K562 (cell line): Measurements from ENCODE around the gene HCN1. TPM values are rescaled to one million over a fixed set of nuclear protein-coding genes. Genes with fewer than 3 reads are reported as not detected.

Experiments used
- ATAC-seq: fragments of 200-7000 bp; cut with Tn5 transposase; 3 replicates; pipeline ENCODE4 v1.9.1; 2020; ENCODE audit warnings: moderate library complexity
- Bru-seq: library from RNA; stranded (reverse); fragments of 400-500 nt; gene quantifications from one replicate; lab custom pipeline; 2021; lab: Mats Ljungman, UMichigan
- BruChase-seq, 2 experiments: library from RNA; stranded (reverse); fragments of 400-500 nt; gene quantifications; one replicate each; lab custom pipeline; 2021; lab: Mats Ljungman, UMichigan
- BruUV-seq: library from RNA; stranded (reverse); fragments of 400-500 nt; replicated peaks from 2 replicates; lab custom pipeline; 2021; lab: Mats Ljungman, UMichigan
- CTCF ChIA-PET: fragments of 300-600 bp; formaldehyde crosslinking; extraction: SDS; loops from one replicate; lab custom pipeline; 2021; ENCODE audit warnings: low intra/inter-chr PET ratio; lab: Yijun Ruan, JAX
- POLR2A ChIA-PET: fragments of 300-600, 350-650 bp; sonication (Branson Sonifier 250); formaldehyde crosslinking; extraction: SDS; loops from one replicate; lab custom pipeline; 2021; ENCODE audit warnings: antibody characterized with exemption, inconsistent platforms; lab: Yijun Ruan, JAX
- DNase-seq, 4 experiments: peaks; one replicate each; pipeline versions ENCODE4 v3.0.0 to v3.0.0-alpha.2; 2011 to 2018; ENCODE audit warnings: low spot score in 3 of 4, mixed read lengths in 3 of 4; ENCODE audit errors: extremely low read depth in 1 of 4
- FAIRE-seq: peaks from 2 replicates; lab custom pipeline; 2011; peaks lifted over from hg19 to GRCh38; lab: Jason Lieb, UNC
- H2AFZ ChIP-seq: 2 replicates; pipeline ENCODE4 v1.6.0; 2011; ENCODE audit warnings: low read depth, low read length, control low read depth, inconsistent platforms
- H3K27ac ChIP-seq: fragments of 200-600 bp; 3 replicates; pipeline ENCODE4 v1.8.0; 2011; ENCODE audit warnings: low read depth, mild to moderate bottlenecking, control low read depth, inconsistent platforms, low read length, moderate library complexity, mixed read lengths; ENCODE audit errors: extremely low read depth
- H3K27me3 ChIP-seq, 2 experiments: fragments of 300-600 bp in 1 of 2; 2 replicates in 1 of 2; 3 replicates in 1 of 2; pipeline versions ENCODE4 v1.6.0 to v1.8.0; 2011; ENCODE audit warnings: inconsistent platforms in 2 of 2, low read length in 2 of 2, mild to moderate bottlenecking in 1 of 2, mixed read lengths in 1 of 2, moderate library complexity in 1 of 2; ENCODE audit not compliant: control insufficient read depth in 2 of 2, insufficient read depth in 2 of 2
- H3K36me3 ChIP-seq: fragments of 300-600 bp; 3 replicates; pipeline ENCODE4 v1.8.0; 2011; ENCODE audit warnings: mild to moderate bottlenecking, low read length, inconsistent platforms; ENCODE audit not compliant: control insufficient read depth, insufficient read depth
- H3K4me1 ChIP-seq, 2 experiments: fragments of 200-600 bp in 1 of 2; replicated peaks in 1 of 2; 2 replicates in 1 of 2; 3 replicates in 1 of 2; pipeline versions ENCODE4 v1.5.1 to v1.8.0; 2011; ENCODE audit warnings: inconsistent platforms in 2 of 2, low read length in 2 of 2, mild to moderate bottlenecking in 1 of 2, mixed read lengths in 1 of 2, moderate library complexity in 1 of 2; ENCODE audit not compliant: control insufficient read depth in 2 of 2, insufficient read depth in 2 of 2
- H3K4me2 ChIP-seq: 2 replicates; pipeline ENCODE4 v1.6.1; 2011; ENCODE audit warnings: low read length, control low read depth, inconsistent platforms, mixed read lengths; ENCODE audit not compliant: insufficient read depth
- H3K4me3 ChIP-seq: fragments of 200-600 bp; sonication (generic), shearing (Covaris generic); 2 replicates; pipeline ENCODE4 v1.5.1; 2016; ENCODE audit warnings: control low read depth, inconsistent platforms
- H3K79me2 ChIP-seq: fragments of 200-600 bp; 3 replicates; pipeline ENCODE4 v1.8.0; 2011; ENCODE audit warnings: low read length, inconsistent platforms; ENCODE audit not compliant: control insufficient read depth, insufficient read depth
- H3K9ac ChIP-seq, 2 experiments: 2 replicates each; pipeline versions ENCODE4 v1.6.0 to v1.6.1; 2011; ENCODE audit warnings: low read depth in 2 of 2, low read length in 2 of 2, control low read depth in 1 of 2, inconsistent platforms in 1 of 2, mild to moderate bottlenecking in 1 of 2, mixed read lengths in 1 of 2; ENCODE audit not compliant: insufficient read depth in 1 of 2
- H3K9me1 ChIP-seq: one replicate; pipeline ENCODE4 v1.6.0; 2011; ENCODE audit warnings: inconsistent platforms, mild to moderate bottlenecking, low read length, moderate library complexity; ENCODE audit not compliant: control insufficient read depth, insufficient read depth
- H3K9me3 ChIP-seq: replicated peaks from 2 replicates; pipeline ENCODE4 v1.5.1; 2011; ENCODE audit warnings: low read depth, low read length, inconsistent platforms; ENCODE audit not compliant: control insufficient read depth, insufficient read depth
- H4K20me1 ChIP-seq: replicated peaks from 2 replicates; pipeline ENCODE4 v1.6.1; 2011; ENCODE audit warnings: low read length, inconsistent platforms, mixed read lengths; ENCODE audit not compliant: control insufficient read depth, insufficient read depth
- SRSF9 ChIP-seq: fragments of 200-400 bp; formaldehyde crosslinking; IDR thresholded peaks from 2 replicates; pipeline ENCODE4 v1.6.1; 2017; ENCODE audit warnings: low read depth, low read length, borderline replicate concordance
- WGBS: fragments of 100-300 bp; shearing (Covaris generic); methylation state at CpG from one replicate; pipeline ENCODE4 v1.1.6; 2016; ENCODE audit warnings: low coverage, mixed read lengths; ENCODE audit not compliant: insufficient coverage; ENCODE audit errors: missing lambda C conversion rate; 5-methylcytosine and 5-hydroxymethylcytosine counted together
- in situ Hi-C: fragments of 300-500 bp; cut with MboI; formaldehyde crosslinking; loops from 4 replicates; pipeline ENCODE4 v1.15.0; 2018; ENCODE audit warnings: inconsistent platforms, mixed read lengths
- intact Hi-C: fragments of 100-400 bp; cut with micrococcal nuclease; formaldehyde crosslinking; loops from 2 replicates; pipeline ENCODE4 v1.14.2; 2022
- long read RNA-seq, 3 experiments: library from polyadenylated mRNA in 2 of 3; library from RNA in 1 of 3; unstranded in 2 of 3; stranded (forward) in 1 of 3; transcript quantifications; one replicate each; pipeline ENCODE4 v2.0.0, GENCODE V29; 2019 to 2022
- polyA minus RNA-seq, 3 experiments: library from RNA; depleted of rRNA, polyadenylated mRNA; stranded (reverse); fragments of >200 nt; gene quantifications; 2 replicates each; pipeline ENCODE4 v1.2.3, GENCODE V29; 2011
- polyA plus RNA-seq, 8 experiments: library from polyadenylated mRNA; depleted of rRNA in 4 of 8; stranded (reverse) in 5 of 8; unstranded in 3 of 8; fragments of >200 nt; fragmentation: Nextera tagmentation in 2 of 8; fragmentation: Illumina TruSeq in 1 of 8; extraction: Ambion mirVana in 2 of 8; extraction: Trizol in 1 of 8; gene quantifications; 2 replicates each; pipeline versions ENCODE4 v1.2.1 to v1.2.3, GENCODE V29; 2011 to 2014; ENCODE audit warnings: inconsistent platforms in 1 of 8, missing spikeins in 1 of 8
- total RNA-seq, 7 experiments: library from RNA; depleted of rRNA in 6 of 7; stranded (reverse); fragments of >200 nt in 6 of 7; fragmentation: Illumina TruSeq in 2 of 7; extraction: Trizol in 2 of 7; gene quantifications; 2 replicates each; pipeline versions ENCODE4 v1.2.1 to v1.2.3, GENCODE V29; 2011 to 2021; ENCODE audit warnings: low replicate concordance in 1 of 7
- TF ChIP-seq, protein P1 (sequence below), 3 experiments: IDR thresholded peaks in 2 of 3; conservative IDR thresholded peaks in 1 of 3; 2 replicates each; pipeline ENCODE4 v1.5.1; 2011 to 2012; ENCODE audit warnings: low read length in 3 of 3, mild to moderate bottlenecking in 3 of 3, control low read depth in 2 of 3, improper control_type of control experiment in 1 of 3, inconsistent platforms in 1 of 3, low read depth in 1 of 3, mixed read lengths in 1 of 3, moderate library complexity in 1 of 3; ENCODE audit not compliant: insufficient read depth in 2 of 3

The HCN1 gene
- total RNA-seq (2011; cell fraction: chromatin; rRNA removed; ENCODE audit: low replicate concordance), result not detected in 2 replicates
- total RNA-seq (2011; cell fraction: nucleolus; rRNA removed), result not detected in 2 replicates
- not detected in 2 replicates for total RNA-seq (2011; cell fraction: nucleoplasm; rRNA removed)
- total RNA-seq (2014; rRNA removed) (not detected in 2 replicates), total RNA-seq (2014; rRNA removed; fragmentation: Illumina TruSeq; extraction: Trizol) (not detected in 2 replicates), total RNA-seq (2015; rRNA removed; fragmentation: Illumina TruSeq; extraction: Trizol) (not detected in 2 replicates), total RNA-seq (2021) (not detected in 2 replicates), polyA plus RNA-seq (2011; rRNA removed) (not detected in 2 replicates), polyA plus RNA-seq (2014; fragmentation: Illumina TruSeq; extraction: Trizol) (not detected in 2 replicates), polyA plus RNA-seq (2014; fragmentation: Nextera tagmentation; extraction: Ambion mirVana) (not detected), polyA plus RNA-seq (2014; rRNA removed) (not detected in 2 replicates), polyA minus RNA-seq (2011; rRNA and poly(A)+ RNA removed) (not detected in 2 replicates), Bru-seq, nascent RNA (percentile 4 among the genes with signal in this experiment), BruChase-seq, experiment 1, labeled RNA remaining after a 2-hour chase (percentile 2 among the genes with signal in this experiment), BruChase-seq, experiment 2, labeled RNA remaining after a 6-hour chase (percentile 2 among the genes with signal in this experiment)
- not detected in 2 replicates for polyA plus RNA-seq (2011; cell fraction: cytosol; rRNA removed)
- not detected in 2 replicates for polyA plus RNA-seq (2011; cell fraction: nucleus; rRNA removed)
- not detected in 2 replicates for polyA plus RNA-seq (2012)
- not detected in 2 replicates for polyA minus RNA-seq (2011; cell fraction: cytosol; rRNA and poly(A)+ RNA removed)
- polyA minus RNA-seq (2011; cell fraction: nucleus; rRNA and poly(A)+ RNA removed), result not detected in 2 replicates
- long read RNA-seq, experiment 1, result 0 reads
- long read RNA-seq, experiment 2, result 0 reads
- long read RNA-seq, experiment 3, result 0 reads

DNA sequence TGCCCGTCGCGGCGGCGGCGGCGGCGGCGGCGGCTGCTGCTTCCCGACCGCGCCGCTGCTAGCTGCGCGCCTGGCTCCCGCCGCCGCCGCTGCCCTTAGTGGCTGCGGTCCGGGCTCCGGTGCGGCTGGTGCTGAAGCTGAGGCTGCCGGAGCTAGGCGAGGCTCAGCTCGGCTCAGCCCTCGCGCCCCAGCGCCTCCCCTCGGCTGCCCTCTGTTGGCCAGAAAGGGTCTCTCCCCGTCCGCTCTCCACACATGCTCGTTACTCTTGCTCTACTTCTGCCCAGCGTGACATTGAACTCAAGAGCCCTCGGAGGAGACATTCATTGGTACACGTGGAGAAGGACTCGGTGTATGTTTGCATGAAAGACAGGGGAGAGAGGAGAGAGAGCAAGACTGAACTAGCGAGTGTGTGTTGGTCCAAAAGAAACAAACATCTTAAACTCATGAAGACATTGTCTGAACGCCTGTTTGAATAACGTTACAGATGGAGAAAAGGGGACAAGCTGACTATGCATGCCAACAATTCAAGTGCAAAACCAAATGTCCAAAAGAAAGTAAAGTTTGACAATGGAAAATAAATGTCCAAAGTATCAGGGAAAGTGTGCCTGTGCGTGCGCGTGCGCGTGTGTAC is at the start of gene HCN1:
TSS of gene HCN1 (minus strand) at position 175 of the 631 bp plus-strand sequence.
- POLR2A ChIA-PET, result no interaction called here
- Histone ChIP-seq H3K9ac (no peak within 1 kb of the TSS), H3K27ac (no peak within 1 kb of the TSS)
- ATAC-seq (no peak), FAIRE-seq (no peak)
- TF ChIP-seq SRSF9, result no peak
- TF ChIP-seq, protein P1, sequence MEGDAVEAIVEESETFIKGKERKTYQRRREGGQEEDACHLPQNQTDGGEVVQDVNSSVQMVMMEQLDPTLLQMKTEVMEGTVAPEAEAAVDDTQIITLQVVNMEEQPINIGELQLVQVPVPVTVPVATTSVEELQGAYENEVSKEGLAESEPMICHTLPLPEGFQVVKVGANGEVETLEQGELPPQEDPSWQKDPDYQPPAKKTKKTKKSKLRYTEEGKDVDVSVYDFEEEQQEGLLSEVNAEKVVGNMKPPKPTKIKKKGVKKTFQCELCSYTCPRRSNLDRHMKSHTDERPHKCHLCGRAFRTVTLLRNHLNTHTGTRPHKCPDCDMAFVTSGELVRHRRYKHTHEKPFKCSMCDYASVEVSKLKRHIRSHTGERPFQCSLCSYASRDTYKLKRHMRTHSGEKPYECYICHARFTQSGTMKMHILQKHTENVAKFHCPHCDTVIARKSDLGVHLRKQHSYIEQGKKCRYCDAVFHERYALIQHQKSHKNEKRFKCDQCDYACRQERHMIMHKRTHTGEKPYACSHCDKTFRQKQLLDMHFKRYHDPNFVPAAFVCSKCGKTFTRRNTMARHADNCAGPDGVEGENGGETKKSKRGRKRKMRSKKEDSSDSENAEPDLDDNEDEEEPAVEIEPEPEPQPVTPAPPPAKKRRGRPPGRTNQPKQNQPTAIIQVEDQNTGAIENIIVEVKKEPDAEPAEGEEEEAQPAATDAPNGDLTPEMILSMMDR (IDR thresholded peaks at IDR 0.05 in 2 of 3, conservative IDR thresholded peaks at IDR 0.05 in 1 of 3; ENCODE audit: insufficient read depth in 2 of 3, low read depth in 1 of 3, low read length in 3 of 3), result peak in 1 of 3 experiments; percentile 3; a peak in 1 of 6 replicates
- TF ChIP-seq, all 486 proteins: peak for 1
- Histone ChIP-seq H3K36me3 (no peaks in the 10 kb centered on the region), H3K4me1 (no peaks in the 10 kb centered on the region), H4K20me1 (no peaks in the 10 kb centered on the region), H3K4me3 (no peak within 1 kb of the TSS), H3K4me2 (no peak within 1 kb of the TSS), H3K9me1 (no peaks in the 10 kb centered on the region), H3K27me3 (no peaks in the 10 kb centered on the region), H3K9me3 (no peaks in the 10 kb centered on the region), H3K79me2 (no peaks in the 10 kb centered on the region), H2AFZ (no peak within 1 kb of the TSS)
- WGBS, result 24% methylated on average over 26 of the region's 46 CpGs
- BruUV-seq, result no TSS peak
- intact Hi-C loops (no loop called here), in situ Hi-C loops (no loop called here)
- DNase-seq, result peak in 2 of 4 experiments; percentile 2 to 5
- CTCF ChIA-PET, result no interaction called here
